GM19351 (cell line): ENCODE measurements around the gene EPOP.
A peak's percentile ranks its signal among the peaks of the same experiment; 100 is the strongest.

Source experiments
- ATAC-seq: cut with Tn5 transposase; IDR thresholded peaks from one replicate; pipeline ENCODE4 v1.9.1; 2021; ENCODE audit warnings: mild to moderate bottlenecking, moderate library complexity; ENCODE audit not compliant: unreplicated experiment

EPOP gene

DNA sequence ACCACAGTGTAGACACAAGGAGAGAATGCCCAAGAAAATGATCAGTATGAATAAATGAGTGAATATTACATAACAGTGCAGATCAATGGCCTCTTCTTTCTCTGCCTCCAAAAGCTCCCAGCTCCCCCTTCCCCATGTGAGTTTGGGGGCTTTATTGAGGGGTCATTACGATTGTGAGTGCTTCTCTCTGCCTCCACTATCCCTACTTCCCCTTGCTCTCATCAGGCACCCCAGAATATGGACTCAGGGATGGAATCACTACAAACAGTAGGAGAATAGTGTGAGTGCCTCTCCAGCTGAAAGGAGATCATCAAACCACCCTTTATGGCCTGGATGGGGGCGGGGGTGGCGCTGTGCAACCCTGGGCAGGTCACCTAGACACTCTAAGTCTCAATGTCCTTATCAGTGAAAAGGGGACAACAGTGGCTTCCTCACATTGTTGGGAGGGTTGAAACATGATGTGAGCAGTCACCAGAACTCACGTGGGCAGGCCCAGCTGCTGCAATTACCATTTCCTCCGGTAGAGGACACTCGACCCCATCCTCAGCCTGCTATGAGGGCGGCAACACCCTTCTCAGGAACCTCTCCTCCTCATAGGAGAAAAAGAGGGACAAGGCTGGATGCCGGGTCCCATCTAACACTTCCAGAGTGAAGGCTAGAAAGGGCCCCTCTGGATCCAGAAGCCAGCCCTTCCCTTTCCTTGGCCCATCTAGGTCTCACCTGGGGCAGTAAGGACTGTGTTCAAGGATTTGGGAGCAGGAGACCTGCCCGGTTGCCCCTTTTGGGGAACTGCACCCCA is 2.1 kb upstream of the EPOP start:
- no peak for ATAC-seq

DNA sequence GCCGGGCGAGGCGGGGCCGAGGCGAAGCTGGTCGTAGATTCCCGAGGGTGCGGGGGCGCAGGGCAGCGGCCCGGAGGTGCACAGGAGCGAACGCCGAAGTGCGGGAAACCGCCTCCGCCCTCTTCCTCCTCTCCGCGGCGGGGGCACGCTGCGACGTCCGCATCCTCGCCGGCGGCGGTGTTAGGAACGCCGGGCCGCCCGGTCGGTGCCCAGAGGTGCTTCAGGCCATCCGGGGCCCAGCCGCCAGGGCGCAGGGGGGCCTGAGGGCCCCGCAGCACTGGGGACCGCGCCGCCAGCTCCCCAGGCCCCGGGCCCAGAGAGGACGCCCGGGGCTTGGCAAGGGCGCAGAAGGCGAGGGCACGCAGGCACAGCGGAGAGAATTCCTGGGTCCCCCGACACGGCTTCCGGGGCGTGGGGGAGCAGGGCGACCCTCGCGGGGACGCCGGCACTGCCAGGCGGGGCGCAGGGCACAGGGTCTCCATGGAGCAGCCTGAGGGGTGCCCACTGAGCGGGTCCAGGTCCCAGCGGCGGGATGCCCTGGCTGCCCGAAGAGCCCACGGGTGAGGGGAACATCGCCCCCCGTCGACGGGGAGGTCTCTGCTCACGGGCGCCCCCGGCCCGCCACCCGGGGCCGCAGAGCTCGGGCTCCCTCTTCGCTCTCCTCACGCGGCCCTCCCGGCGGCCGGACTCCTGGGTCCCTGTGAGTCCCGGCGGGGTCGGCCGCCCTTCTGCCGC is 576 bp downstream of the EPOP start:
- ATAC-seq, result peak; percentile 11

- no peak for ATAC-seq
Measured at GRCh38 chr17:38673707-38674013, 1.1 kb downstream of the EPOP start.

DNA sequence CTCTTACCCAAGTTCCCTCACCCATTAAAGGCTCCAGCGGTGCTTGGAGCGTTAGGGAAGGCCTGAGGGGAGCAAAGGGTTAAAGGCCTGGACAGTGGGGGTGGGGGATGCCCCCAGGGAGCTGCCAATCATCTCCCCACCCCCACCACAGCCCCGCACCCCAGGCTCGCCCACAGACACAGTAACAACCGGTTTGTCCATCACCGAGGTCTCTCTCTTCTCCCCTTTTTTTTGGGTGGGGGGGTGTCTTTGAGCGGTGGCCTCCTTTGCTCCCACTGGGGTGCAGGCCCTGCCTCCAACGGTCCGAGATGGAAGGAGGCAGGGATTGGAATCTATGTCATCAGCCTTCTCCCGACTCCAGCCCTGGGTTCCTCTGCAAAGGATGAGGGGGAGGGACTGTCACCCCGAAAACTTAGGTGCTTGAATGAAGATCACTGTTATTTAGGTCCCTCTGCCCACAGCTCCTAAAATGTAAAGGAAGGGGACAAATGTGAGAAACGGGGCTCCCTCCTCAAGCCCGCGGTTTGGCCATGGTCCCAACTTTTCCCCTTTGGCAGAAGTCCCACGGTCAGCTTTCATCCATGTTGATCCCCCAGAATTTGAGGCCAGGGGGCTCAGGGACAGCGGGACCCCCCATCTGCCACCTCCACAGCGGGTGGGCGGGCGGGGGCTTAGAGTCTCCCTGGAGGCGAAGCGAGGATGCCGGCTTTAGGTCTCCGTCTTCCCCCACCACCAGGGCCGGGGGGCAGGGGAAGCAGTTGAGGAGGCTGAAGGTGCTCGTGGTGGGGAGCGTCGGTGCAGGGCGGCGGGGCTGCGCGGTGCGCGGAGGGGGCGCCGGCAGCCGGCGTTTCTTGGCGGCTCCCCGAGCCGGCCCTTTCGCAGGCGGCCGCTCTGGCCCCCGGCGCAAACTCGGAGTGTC is 1.7 kb downstream of the EPOP start:
- ATAC-seq, result no peak

DNA sequence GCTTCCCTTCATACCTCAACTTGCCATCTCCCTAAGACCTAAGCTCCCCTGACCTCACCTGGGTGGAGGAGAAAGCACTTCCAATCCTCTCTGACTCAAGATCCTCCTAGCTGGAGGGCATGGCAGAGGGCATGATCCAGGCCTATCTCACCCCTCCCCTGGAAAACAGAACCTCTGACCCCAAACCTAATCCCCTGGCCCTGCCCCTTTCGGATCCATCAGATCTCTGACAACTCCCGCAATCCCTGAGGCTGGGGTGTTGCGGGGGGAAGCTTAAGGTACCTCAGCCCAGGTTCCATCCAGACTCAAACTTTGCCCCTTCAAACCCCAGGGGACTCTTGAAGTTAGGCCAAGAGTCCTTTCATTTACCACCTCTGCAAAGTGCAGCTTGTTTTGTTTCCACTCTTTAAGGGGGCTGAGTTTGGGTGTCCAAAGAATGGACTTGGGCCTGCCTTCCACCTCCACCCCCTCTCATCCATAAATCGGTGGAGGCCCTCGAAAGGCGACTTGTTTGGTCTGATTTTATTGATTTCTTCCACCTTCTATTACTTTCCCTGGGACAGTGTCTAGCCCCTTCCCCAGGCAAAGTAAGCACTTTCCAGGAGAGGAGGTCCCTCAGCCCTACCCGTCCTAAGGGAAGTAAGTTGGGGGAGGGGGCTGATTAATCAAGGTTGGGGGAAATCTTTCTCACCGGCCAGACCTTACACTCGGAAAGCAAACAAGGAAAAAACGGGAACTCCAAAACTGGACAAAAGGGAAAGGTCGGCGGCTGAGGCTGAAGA is 2.6 kb downstream of the EPOP start:
- no peak for ATAC-seq

DNA sequence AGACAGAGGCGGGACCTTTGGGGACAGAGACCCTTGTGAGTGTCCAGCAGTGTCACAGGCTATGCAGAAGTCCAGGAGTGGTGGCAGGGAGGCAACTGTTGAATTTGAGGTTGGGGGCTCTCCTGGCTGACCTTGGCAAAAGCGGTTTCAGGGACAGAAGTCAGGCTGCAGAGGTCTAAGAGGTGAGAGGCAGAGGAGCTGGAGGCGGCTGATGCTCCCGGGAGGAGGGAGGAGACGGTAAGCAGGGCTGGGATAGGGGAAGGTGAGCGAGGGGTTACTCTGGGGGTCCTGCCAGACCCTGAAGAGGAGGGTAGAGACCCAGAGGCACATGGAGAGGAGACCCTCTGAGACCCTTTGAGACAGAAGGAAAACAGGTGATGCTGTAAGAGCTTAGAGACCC is 5.2 kb downstream of the EPOP start:
- no peak for ATAC-seq

GRCh38 chr17:38667787-38668122 is 7.0 kb downstream of the EPOP start:
- ATAC-seq, result no peak

- no peak for ATAC-seq
Measured at GRCh38 chr17:38667099-38667786, 7.5 kb downstream of the EPOP start.

DNA sequence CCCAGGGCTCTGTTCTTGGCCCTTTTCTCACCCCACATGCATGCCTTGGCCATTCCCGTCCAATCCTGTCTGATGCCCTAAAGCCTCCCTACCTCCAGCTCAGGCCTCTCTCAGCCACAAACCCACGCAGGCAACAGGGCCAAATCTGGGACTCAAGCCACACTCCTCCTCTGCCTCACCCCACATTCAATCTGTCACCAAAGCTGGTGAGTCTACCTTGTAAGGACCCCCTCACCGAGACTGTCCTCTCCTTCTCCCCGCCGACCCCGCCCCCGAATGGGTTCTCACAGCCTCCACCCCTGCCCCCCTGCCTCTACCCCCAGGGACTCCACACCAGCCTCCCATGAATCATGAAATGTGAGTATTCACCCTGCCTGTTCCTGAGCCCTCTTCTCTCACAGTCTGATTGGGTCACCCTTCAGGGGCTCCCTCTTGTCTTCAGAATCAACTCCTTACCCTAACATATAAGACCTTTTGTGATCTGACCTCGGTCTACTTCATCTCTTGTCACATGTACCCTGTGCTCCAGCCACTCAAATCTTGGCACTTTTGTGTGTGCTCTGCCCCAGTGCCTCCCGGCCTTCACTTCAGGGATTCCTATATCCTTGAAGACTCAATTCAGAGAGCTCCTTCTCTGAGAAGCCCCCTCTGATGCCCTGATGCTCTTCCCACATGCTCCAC is 10.7 kb downstream of the EPOP start:
- ATAC-seq, result no peak

- no peak for ATAC-seq
Measured at GRCh38 chr17:38663125-38663751, 11.5 kb downstream of the EPOP start.

DNA sequence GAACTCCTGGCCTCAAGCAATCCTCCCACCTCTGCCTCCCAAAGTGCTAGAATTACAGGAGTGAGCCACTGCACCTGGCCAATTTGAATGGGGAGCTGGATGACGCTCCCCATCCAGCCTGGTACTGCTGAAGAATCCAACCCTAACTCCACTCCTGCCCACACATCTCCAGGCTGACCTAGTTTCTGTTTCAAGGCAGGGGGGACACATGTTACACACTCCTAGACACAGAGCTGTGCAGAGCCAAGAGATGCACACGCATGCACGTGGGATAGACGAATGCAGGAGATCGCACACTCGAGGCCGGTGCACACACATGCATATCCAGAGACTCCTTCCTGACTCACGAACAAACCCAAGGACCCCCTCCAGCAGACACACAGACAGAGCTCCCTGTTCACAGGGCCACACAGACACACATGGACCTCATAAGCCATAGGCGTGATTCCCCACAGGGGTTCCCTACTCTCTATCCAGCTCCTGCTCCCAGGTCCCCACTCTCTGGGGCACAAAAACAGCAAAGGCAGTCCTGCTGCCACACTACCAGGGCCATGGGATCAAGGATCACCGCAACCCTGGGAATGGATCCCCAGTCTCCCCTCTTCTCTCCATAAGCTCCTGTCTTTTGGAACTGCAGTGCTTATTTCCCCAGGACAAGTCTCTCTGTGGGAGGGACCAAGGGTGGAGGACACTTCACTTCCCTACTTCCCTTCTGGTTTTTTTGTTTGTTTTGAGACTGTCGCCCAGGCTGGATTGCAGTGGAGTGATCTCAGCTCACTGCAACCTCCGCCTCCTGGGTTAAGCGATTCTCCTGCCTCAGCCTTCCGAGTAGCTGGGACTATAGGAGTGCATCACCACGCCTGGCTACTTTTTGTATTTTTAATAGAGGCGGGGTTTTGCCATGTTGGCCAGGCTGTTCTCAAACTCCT is 14.4 kb downstream of the EPOP start:
- no peak for ATAC-seq

DNA sequence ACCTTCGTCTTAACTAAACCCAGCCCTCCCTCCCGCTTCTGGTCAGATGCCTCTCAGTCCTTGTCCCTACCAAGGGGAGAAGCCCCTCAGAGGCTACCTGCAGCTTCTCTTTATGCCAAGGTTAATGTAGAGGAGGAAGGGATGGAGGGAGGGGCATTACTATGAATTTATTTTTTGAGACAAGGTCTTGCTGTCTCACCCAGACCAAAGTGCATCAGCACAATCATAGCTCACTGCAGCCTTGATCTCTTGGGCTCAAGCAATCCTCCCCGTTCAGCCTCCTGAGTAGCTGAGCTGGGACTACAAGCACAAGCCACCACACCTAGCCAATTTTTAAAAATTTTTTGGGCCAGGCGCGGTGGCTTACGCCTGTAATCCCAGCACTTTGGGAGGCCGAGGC is 15.3 kb downstream of the EPOP start:
- ATAC-seq, result no peak

DNA sequence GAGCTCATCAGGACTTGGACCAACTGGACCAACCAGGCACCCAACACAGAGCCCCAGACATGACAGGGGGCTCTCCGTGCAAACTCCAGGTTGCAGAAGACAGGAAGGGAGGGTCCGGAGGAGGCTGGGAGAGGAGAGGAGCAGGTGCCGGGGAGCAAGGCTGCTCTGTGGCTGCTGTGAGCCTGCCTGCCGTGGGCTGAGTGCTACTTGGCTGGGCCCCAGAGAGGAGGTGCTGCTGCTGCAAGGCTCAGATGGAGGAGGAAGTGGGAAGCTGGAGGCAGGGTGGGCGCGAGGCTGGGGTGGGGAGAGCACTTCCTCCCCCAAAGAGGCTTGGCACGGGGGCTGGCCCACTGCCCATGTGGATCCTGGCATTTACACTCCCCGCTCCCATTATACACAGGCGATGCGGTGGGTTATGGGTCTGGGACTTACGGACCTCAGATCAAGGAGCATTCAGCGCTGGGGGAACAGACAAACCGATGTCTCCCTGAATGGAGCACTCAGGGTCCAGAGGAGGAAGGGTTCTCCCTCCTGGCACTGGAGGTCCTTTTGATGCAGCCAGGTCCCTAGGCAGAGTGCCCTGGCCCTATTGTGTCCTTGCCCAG is 15.9 kb downstream of the EPOP start:
- ATAC-seq, result no peak

DNA sequence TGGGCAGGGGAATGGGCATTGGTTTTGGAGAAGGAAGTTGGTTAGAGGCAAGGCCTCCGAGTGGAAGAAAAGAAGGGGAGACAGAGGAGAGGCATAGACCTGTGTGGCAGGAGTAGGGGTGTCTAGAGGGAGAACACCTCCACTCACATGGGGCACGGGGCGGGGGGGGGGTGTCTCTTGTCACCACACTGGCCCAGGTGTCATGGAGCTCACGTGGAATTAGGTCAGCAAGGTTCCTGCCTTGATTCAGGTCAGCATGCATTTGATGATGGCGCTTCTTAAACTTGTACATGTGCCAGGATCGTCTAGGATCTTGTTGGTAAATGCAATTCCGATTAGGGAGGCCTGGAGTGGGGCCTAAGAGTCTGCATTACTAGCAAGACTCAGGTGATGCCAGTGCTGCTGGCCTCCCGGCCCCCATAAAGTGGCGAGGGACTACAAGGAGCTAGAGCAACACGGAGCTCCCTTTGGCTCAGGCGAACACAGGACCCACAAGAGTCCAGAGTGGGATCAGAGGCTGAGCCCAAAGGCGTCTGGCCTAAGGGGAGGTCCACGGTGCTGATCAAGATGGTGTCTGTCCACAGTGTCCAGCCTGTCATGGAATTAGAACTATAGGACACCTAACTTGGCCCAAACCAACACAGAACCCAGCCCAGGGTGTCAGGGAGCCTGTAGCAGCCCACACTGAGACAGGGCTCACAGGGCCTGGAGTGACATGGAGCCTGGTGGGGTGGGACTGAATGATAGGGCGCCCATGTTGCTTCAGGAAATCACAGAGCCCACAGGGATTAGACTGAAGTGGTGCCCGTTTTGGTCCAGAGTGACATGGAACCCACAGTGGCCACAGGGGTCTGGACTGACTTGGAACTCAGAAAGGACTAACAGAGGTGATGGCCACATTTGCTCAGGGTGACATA is 16.7 kb downstream of the EPOP start:
- ATAC-seq, result no peak

GRCh38 chr17:38656959-38657823 is 17.6 kb downstream of the EPOP start:
- no peak for ATAC-seq
